Keratinocyte (primary cell): ENCODE data around the gene MBLAC1.

Source experiments
- CTCF ChIP-seq, 3 experiments: IDR thresholded peaks in 1 of 3; conservative IDR thresholded peaks in 1 of 3; optimal IDR thresholded peaks in 1 of 3; 2 replicates in 2 of 3; 3 replicates in 1 of 3; pipeline versions ENCODE3 to v1.5.1; 2011; ENCODE audit warnings: low read length in 3 of 3, mild to moderate bottlenecking in 3 of 3, moderate library complexity in 2 of 3, control low read depth in 1 of 3, inconsistent platforms in 1 of 3; ENCODE audit not compliant: insufficient read depth in 2 of 3; ENCODE audit errors: extremely low read depth in 1 of 3
- EZH2 ChIP-seq: IDR thresholded peaks from one replicate; pipeline ENCODE4 v1.6.1; 2012; ENCODE audit warnings: inconsistent platforms, mild to moderate bottlenecking, low read length, moderate library complexity

- TF ChIP-seq CTCF (optimal IDR thresholded peaks at IDR 0.05 in 1 of 3, IDR thresholded peaks at IDR 0.05 in 1 of 3, conservative IDR thresholded peaks at IDR 0.05 in 1 of 3; ENCODE audit: extremely low read depth in 1 of 3, insufficient read depth in 2 of 3, low read length in 3 of 3) (no peak), EZH2 (no peak)
Observed at GRCh38 chr7:100170101-100170897, 43.5 kb downstream of the MBLAC1 start.
